ENCODE results near the gene TMEM150B. TPM values are rescaled to one million over a fixed set of nuclear protein-coding genes. Genes with fewer than 3 reads are reported as not detected.

Gene TMEM150B
- total and polyA plus RNA-seq, 9 of the 15 experiments (the other 6 are each of a cell fraction or from before 2014, with no cell fraction given) = 0.47 to 1.3 (median 0.74) TPM; not detected in 2

DNA sequence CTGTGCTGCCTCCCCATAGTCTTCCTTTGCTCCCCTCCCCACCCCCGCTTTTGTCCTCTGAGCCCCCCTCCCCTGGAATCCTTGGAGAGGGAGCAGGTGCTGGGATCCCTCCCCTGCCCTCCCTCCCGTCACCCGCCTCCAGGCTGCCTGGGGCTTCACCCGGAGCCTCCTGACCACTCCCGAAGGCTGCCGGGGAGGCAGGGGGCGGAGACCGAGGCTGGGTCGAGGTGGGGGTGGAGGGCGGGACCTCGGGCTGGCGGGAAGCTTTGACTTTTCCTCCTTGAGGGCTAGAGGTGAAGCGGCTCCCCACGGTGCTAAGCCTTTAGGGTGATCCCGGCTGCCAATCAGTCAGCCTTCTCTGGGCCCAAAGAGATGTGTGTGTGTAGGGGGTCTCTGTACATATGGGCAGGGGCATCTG is 16.0 kb upstream of the TMEM150B start (continued):
- TF ChIP-seq E2F8 (IDR thresholded peaks at IDR 0.05; ENCODE audit: low read depth, partially characterized antibody) (peak; percentile 67), SUPT5H (IDR thresholded peaks at IDR 0.05) (no peak), XRCC3 (IDR thresholded peaks at IDR 0.05) (no peak), ZNF444 (CRISPR knock-in tag; IDR thresholded peaks at IDR 0.05) (no peak), ZNF174 (CRISPR knock-in tag; IDR thresholded peaks at IDR 0.05) (no peak), ZNF431 (CRISPR knock-in tag; IDR thresholded peaks at IDR 0.05) (no peak), EGR1 (conservative IDR thresholded peaks at IDR 0.05) (no peak; the same call in 1 of the 2 replicates), CXXC5 (CRISPR knock-in tag; IDR thresholded peaks at IDR 0.05) (no peak), MIER1 (IDR thresholded peaks at IDR 0.05; ENCODE audit: low read depth) (no peak), SAFB2 (IDR thresholded peaks at IDR 0.05; ENCODE audit: borderline replicate concordance, low read depth, low read length, severe bottlenecking) (no peak), ZNF551 (CRISPR knock-in tag; IDR thresholded peaks at IDR 0.05) (no peak), ZNF644 (tag; IDR thresholded peaks at IDR 0.05; ENCODE audit: low read depth) (no peak), ZNF354B (CRISPR knock-in tag; IDR thresholded peaks at IDR 0.05) (no peak), UBTF (IDR thresholded peaks at IDR 0.05; ENCODE audit: borderline replicate concordance in 1 of 2, low read depth in 2 of 2, low read length in 2 of 2) (0 out of 4 replicates have a peak, but pooled peaks of 1 of the 2 experiments have one; percentile 13), RBBP5 (IDR thresholded peaks at IDR 0.05; ENCODE audit: borderline replicate concordance, insufficient read depth, low read length, poor library complexity, severe bottlenecking) (peak; percentile 28), PML (IDR thresholded peaks at IDR 0.05; ENCODE audit: low read length) (no peak), ZC3H4 (CRISPR knock-in tag; IDR thresholded peaks at IDR 0.05; ENCODE audit: borderline replicate concordance) (no peak), POLR2AphosphoS5 (IDR thresholded peaks at IDR 0.05; ENCODE audit: control insufficient read depth, insufficient read depth, low read depth, low read length) (peak; percentile 49; the same call in 1 of the 2 replicates)
- TF ChIP-seq, protein P1, sequence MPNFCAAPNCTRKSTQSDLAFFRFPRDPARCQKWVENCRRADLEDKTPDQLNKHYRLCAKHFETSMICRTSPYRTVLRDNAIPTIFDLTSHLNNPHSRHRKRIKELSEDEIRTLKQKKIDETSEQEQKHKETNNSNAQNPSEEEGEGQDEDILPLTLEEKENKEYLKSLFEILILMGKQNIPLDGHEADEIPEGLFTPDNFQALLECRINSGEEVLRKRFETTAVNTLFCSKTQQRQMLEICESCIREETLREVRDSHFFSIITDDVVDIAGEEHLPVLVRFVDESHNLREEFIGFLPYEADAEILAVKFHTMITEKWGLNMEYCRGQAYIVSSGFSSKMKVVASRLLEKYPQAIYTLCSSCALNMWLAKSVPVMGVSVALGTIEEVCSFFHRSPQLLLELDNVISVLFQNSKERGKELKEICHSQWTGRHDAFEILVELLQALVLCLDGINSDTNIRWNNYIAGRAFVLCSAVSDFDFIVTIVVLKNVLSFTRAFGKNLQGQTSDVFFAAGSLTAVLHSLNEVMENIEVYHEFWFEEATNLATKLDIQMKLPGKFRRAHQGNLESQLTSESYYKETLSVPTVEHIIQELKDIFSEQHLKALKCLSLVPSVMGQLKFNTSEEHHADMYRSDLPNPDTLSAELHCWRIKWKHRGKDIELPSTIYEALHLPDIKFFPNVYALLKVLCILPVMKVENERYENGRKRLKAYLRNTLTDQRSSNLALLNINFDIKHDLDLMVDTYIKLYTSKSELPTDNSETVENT (CRISPR knock-in tag; IDR thresholded peaks at IDR 0.05) = no peak
- TF ChIP-seq, protein P2, sequence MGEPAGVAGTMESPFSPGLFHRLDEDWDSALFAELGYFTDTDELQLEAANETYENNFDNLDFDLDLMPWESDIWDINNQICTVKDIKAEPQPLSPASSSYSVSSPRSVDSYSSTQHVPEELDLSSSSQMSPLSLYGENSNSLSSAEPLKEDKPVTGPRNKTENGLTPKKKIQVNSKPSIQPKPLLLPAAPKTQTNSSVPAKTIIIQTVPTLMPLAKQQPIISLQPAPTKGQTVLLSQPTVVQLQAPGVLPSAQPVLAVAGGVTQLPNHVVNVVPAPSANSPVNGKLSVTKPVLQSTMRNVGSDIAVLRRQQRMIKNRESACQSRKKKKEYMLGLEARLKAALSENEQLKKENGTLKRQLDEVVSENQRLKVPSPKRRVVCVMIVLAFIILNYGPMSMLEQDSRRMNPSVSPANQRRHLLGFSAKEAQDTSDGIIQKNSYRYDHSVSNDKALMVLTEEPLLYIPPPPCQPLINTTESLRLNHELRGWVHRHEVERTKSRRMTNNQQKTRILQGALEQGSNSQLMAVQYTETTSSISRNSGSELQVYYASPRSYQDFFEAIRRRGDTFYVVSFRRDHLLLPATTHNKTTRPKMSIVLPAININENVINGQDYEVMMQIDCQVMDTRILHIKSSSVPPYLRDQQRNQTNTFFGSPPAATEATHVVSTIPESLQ (CRISPR knock-in tag; IDR thresholded peaks at IDR 0.05) = no peak

All from K562 (cell line).